Activated CD8-positive, alpha-beta memory T cell treated with anti-CD3 and anti-CD28 coated beads for 4 hours (primary cell): ENCODE results near the gene ITPA.
"Not testable (repeated sequence)": the region's sequence is repeated elsewhere in the genome, so short reads cannot be mapped to it uniquely, and the experiment has no call there.

Experiments used
- DNase-seq, 2 donors: peaks; one replicate each; pipeline ENCODE4 v3.0.0-alpha.2; 2020; ENCODE audit warnings: low read depth in 2 of 2

Gene ITPA

DNA sequence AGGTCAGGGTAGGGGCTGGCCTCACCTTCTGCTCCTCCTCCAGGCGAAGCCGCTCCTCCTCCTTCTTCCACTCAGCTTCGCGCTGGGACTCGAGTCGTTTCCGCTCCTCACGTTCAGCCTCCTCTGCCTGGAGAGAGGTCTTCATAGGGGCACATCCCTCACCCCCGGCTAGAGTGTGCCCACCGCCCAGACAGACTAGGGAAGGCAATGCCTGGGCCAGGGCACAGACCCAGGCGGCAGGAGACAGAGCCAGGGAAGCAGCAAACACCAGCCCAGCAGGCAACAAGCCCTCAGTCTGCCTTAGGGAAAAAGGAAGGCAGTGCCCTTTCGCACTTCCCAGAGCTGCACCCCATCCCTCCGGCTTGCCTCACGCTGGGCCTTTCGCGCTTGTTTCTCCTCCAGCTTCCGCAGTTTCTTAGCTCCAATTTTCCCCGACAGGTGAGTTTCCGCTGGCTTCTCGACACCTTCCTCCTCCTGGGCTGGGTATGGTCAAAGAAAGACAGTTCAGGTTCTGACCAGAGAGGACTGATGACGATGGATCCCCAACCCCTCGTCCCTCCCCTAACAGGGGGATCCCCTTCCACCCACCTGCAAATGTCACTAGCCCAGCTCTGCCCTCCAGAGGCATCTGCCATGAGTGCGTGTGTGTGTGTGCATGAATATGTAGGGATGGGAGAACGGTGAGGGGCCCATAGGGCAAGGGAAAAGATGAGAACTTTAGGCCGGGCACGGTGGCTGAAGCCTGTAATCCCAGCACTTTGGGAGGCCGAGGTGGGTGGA lies 9.1 kb upstream of the ITPA start:
- DNase-seq: no peak

DNA sequence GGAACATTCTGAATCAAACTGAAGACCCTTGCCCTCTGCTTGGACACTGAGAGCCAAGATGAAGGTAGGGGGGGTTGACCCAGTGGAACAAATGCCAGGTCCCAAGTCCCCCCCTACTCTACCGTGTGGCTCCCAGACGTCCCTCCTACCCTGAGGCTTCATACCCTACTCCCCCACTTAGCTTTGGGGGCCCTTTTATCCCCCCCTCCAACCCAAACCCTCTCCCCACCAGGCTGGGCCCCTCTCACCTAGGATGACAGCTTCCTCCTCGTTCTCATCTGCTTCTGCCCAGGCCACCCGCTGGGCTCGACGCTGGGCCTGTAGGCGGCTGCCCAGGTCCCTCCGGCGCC lies 6.4 kb upstream of the ITPA start:
- no peak for DNase-seq

DNA sequence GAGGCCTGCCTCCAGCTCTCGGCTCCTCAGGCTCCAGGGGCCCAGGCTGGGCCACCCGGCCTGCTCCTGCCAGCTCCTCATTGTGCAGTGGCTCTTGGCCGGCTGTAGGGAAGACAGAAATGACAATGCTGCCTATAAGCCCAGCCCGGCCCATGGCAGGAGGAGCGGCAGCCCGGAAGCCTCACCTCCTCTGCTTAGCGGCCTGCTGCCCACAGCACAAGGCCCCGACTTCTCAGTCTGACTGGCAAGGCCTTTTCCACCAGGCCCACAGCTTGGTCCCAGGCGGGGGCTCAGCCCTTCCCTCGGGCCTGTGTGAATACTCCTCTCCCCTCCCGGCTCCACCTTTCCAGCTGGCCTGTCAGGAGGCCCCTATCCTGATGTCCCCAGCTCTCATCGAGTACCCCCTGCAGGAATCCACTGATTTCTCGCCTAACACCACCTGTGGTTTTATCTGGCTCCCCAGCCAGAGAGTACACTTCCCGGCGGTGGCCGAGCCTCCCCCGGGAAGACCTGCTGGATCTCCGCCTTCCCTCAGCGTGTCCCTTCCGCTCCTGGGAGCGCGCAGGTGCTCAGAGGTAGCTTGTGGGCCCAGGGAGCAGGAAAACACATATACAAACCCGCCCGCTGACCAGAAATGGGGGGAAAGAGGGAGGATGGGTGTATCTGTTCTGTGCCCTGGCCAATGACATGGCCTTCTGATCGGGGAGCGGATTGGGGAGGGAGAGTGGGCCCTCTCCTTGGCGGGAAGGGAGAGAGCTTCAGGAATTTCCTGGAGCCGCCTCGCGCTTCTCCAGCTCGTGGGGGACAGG lies 5.8 kb upstream of the ITPA start:
- DNase-seq: no peak

DNA sequence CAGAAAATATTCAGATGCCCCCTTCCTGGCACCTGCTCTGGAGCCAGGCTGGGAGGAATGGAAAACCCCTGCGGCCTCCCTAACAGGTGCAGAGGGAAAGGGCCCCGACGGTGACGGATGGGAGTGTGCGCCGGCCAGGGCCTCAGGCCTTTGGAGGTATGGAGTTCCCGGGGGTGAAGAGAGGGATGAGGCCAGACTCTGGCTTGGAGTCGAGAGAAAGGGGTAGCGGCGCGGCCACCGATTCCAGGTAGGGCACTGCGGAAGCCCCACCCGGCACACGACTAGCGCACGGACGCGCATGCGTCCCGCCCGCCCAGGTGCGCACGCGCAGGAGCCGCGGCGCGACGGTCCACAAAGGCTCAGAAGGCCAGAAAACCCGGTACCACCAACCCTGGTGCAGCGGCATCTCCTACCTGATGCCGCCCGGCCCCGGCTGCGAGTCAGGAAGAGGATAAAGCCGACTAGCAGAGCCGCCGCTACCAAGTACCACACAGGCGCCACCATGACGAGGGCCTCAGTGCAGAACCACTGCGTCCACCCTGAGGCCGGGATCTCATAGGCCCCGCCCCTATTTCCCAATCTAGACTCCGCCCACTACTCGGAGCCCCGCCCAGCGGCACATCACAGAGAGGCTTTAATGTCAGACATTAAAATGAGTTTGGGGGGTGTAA lies 5.0 kb upstream of the ITPA start, which contains the start of gene DDRGK1:
Gene DDRGK1, minus strand, starts transcription at position 559 of the 671 bp plus-strand sequence. Its CDS starts 55 bp downstream, at position 504.
- DNase-seq: peak; percentile 80 to 86

DNA sequence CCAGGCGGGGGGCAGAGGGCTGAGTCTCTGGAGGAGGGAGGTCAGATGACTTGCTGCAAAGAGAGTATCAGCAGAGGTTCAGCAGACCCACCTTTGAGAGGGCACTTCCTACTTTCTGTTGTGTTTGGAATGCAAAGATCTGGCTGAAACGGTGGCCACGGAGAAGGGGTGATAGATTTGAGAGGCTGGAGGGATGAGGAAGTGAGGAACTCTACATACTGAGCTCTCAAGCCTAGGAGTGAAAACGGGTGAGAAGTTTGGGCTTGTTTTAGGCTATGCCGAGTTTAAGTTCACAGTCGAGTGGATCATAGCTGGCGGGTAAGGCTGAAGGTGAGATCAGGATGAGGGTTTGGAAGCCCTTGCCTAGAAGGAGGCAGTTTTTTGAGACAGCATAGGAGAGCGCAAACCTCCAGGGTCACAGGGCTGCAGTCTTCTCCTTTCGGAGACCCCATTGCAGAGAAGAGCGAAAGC lies 477 bp upstream of the ITPA start:
- DNase-seq: no peak

DNA sequence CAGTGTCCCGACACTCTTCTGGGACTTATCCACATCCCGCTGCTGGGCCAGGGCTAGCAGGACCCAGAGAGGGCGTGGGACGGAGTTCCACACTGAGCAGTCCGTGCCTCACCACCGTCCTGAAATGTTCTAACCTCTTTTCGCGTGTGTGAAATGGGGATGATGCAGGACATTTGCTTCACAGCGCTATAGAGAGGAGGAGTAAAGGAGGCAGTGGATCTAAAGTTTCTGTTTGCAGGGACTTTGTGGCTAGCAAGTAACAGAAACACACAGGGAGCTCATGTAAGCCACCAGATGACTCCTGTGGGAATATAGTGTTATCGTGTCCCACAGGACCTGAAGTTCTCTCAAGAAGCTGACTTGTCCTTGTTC lies 634 bp downstream of the ITPA start:
- DNase-seq: no peak

DNA sequence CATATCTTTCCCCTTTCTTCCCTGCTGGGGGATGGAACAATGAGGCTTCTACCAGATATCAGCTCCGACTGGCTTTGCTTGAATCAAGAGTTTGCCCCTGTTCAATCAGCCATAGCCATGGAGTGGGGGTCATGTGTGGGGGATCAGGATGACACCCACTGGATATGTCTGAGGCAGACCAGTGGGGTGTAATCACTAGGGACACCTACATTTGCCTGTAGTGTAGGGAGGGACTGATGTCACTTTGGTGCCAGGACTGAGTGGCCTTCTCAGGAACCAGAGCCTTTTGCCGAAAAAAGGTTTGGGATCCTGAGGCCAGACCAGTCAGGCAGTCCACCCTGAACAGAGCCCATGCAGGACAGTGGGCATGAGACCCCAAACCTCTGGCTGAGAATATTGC lies 1.0 kb downstream of the ITPA start:
- no peak for DNase-seq

DNA sequence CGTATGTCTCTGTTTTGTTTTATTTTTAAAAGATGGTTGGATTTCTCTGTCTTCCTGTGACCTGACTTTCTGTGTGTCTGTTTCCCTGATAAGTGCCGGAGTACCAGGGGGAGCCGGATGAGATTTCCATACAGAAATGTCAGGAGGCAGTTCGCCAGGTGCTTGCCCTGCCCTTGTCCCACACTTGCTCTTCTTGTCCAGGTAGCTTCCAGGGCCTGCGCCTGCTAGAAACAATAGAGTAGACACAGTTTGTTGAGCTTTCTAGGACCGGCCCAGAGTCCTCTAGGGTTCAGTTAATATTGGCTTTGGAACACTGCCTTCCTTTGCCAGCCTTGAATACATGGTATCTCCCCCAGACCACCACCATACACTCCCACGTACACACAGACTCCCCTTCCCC lies 3.9 kb downstream of the ITPA start:
- DNase-seq: no peak

DNA sequence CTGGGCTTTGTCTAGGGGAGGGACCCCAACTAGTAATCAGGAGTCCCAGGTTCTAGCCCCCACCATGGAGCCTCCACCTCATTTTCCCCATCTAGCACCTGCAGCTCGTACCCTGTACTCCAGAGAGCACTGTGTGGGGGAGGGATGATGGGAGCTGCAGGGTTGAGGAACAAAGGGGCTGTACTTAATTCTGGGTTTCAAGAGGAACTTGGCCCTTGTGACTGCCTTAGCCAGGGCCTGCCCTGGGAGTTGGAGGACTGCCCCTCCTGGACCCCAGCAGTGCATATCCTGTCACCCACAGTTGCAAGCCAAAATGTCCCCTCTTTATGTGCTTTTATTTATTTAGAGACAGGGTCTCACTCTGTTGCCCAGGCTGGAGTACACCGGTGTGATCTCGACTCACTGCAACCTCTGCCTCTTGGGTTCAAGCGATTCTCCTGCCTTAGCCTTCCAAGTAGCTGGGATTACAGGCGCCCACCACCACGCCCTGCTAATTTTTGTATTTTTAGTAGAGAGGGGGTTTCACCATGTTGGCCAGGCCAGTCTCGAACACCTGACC lies 6.1 kb downstream of the ITPA start:
- not testable (repeated sequence) for DNase-seq

DNA sequence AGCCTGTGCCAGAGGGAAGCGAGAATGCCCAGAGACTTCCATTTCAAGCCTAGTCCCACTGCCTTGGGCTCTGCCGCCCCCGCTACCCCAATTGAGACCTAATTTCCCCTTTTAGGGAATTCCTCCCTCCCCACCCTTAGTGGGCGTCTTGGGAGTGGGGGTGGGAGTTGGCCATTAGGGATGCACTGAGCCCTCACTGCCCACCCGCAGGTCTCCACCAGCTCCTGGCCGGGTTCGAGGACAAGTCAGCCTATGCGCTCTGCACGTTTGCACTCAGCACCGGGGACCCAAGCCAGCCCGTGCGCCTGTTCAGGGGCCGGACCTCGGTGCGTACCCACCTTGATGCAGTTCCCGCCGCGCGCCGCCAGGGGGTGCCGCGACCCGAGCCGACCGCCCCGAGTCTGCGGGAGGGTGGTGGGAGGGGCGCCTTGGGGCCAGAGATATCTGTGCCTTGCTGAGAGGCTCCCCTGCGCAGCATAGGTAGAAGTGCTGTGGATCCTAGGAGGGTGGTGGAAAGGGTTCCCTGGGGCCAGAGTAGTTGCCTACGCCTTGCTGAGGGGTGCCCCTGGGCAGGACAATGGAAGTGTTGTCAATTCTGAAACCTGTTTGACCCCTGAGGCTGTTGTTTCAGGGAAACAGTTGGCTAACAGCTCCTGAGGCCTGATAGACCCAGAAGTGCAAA lies 9.2 kb downstream of the ITPA start:
- peak; percentile 38 to 52 for DNase-seq

DNA sequence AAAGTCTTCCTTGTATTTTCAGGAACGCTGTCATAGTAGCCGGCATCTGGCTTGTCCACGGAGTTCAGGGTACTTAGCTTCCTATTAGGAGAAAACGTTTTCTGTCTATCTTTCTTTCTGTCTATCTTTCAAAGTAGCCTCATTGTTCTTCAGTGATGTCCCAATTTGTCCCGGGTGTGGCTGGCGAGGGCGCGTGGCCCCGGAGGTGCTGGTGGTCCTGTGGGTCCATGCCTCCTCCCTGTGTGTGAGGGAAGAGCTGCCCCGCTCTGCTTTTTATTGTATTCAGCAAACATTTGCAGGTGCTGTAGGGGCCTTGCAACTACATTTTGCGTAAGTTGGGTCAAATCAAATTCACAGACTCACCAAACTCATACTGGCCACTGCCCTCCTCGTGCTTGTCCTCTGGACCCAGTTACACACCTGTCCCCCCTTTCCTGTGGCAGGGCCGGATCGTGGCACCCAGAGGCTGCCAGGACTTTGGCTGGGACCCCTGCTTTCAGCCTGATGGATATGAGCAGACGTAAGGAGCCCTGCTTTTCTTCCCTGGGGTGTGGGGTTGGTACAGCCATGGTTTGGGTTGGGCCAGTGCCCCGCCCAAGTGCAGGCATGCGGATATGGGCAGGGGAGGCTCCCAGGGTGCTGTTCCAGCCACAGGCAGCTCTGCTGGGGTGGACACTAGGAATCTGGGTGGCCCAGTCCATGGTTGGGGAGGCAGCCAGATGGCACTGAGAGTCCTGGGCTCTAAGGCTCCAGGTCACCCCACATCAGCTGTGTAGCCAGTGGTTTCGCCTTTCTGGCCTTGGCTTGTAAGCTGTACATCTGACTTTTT lies 12.3 kb downstream of the ITPA start:
- DNase-seq: no peak

DNA sequence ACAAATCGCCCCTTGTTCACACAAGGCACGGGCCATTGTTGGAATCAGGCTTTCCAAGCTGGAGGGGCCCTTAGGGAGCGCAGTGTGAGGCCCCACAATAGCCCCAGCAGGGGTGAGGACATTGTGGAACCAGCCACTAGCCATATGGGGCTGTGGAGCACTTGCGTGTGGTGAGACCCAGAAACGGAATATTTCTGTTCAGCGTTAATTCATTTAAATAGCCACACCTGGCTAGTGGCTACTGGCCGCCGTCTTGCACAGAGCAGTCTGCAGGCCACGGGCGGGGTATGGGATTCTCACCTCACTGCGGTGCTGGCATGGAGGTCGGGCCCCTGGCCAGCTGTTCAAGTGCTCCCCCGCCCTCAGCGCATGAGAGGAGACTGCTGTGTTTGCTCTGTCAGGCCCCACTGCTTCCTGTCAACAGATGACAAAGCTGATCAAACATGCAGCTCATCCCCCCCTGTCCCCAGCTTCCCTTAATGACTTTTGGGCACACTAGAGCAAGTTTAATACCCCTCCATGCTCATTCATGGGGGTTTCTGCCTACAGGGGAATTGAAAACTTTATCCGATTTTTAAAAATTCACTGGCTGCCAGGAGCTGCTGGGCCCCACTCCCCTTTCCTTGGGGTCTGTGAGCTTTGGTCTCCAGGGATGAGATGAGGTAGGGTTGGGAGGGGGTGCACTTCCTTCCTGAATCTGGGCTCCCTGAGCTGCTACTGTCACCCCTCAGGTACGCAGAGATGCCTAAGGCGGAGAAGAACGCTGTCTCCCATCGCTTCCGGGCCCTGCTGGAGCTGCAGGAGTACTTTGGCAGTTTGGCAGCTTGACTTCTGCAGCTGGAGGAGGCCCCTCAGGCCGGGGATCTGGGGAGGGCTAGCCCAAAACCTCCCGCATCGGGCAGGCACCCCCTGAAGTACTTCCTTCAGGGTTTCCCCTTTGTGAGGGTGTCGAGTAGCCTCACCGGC lies 13.6 kb downstream of the ITPA start:
- DNase-seq: no peak

DNA sequence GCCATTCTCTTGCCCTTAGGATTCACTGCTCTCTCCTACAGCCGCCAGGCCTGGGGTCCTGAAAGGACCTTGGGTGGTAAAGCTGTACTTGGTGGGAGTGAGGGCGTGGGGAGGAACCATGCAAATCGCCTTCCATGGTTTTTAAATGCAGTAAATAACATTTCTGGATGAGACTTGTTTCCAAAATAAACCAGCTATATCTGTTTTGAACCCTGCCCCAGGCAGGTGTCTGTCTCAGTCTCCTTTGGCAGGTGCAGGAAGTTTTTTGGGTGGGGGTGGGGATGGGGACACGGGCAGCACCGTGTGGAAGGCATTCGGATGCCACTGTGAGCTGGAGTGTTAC lies 14.3 kb downstream of the ITPA start:
- DNase-seq: no peak

DNA sequence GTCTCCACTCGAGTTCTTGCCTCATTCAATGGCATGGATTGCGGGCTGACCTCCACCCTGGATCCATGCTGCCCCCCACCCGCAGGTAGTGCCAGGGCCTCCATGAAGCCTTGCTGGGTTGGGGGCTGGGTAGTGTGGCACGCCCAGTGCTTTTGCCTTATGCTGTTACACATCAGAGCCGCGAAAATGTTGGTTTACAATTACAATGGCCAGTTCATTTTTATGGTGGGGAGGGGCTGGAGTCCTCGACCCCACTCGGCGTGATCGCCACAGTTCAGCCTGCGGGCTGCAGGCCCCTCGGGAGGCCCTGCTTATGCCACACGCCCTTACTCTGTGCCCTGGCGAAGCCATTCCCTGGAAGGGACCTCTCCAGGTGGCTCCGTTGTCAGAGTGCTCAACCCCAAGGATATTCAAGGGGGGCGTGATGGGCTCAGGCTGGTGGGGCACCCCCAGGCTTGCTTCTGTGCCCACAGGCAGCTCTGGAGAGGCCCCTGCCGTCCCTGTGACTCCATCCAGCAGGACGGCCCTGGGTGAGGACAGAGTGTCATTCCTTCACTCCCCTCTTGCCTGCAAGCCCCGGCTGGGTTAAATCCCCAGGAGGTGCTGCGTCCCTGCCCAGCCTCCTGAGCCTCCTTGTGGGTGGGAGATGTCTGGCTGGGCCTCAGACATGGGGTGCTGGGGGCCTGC lies 14.8 kb downstream of the ITPA start:
- no peak for DNase-seq

DNA sequence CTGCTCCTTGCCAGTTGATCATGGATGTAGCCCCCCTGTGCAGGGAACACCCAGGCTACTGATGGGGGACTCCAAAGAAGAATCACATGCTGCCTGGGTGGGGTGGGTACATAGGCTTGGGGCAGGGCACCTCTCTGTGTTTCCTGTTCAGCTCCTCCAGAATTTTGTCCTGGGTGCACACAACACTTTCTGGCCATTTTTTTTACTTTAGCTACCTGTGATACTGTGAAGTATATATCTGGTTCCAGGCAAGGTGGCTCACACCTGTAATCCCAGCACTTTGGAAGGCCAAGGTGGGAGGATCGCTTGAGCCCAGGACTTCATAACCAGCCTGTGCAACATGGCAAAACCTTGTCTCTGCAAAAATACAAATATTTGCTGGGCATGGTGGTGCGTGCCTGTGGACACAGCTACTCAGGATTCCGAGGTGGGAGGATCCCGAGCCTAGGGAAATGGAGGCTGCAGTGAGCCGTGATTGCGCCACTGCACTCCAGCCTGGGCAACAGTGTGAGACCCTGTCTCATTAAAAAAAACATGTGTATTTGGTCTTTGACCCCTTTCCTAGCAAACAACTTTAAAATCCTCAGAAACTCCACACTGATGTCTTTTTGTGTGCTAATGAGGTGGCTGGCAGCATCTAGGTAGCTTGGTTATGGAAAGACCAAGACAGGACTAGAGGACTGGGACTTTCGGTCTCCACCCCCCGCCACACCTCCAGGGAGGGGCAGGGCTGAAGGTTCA lies 15.6 kb downstream of the ITPA start:
- no peak for DNase-seq

DNA sequence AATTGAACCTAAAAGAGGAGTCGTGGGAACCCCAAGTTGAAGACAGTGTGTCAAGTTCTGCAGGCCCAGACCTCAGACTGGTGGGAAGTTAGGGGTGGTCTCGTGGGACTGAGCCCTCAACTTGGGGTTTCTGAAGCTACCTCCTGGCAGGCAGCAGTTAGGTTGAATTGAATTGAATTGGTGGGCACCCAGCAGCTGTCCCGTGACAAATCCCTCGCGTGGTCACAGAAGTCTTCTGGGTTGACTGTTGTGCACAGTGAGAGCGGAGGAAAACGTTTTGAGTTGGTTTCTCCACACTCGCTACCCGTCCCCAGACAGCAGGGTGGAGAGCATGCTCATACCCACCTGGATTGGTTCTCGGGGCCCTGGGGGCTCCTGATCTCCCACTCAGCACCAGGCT lies 16.8 kb downstream of the ITPA start:
- DNase-seq: no peak

DNA sequence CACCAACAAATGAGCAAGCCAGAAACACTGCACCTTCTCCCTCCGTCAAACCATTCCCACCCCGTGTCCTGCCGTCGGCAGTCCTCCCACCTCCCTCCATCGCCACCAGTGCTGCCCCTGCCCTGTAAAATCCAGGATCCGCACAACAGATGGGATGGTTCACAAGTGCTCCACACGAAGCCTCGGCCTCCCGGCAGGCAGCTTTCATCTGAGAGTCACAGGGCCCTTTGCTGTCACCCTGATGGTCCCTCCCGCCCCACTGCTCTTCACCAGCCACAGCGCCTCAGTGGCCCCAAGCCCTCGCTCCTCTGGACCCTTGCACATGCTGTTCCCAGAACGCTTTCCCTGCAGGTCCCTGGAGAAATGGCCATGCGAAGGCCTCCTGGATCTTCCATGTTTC lies 17.6 kb downstream of the ITPA start:
- no peak for DNase-seq

DNA sequence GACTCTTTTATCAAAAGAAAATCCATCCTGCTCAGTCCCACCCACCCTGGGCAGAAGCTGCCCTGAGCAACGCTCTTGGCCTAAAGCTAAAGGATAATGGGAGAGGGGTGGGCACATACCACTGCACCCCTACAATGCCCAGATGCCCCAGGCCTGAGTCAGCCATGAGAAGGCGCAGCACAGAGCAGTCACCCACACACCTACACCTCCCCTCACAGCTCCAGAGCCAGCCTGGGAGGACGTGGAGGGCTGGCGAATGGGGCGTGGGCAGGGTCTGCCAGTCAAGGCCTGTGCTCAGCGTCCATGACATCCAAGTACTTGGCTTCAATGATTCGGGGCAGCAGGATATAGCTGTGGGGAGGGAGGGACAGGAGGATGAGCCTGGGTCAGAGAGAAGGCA lies 18.2 kb downstream of the ITPA start:
- no peak for DNase-seq
